ENCODE results near the gene MEOX1.

Gene MEOX1

DNA sequence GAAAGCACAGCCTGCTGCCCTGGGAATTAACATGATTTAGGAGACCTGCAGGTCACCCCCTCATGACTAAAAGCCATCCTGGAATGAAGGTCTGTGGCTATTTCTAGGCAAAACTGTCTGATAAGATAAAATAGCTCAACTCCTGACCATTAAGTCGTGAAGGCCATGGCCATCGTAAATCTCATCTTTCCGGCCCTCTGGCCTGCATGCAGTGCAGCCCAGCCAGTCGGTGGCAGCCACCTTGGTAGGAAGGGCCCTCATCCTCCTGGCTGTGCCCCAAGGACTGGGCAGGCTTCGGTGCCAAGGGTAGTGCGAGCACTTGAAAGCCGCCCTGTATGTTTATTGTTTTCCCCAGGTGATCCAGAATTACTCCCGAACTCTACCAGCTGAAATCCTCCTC, 18.2 kb upstream of the MEOX1 start:
- DNase-seq (no peak), ATAC-seq (no peak)

- no peak for ATAC-seq
These were observed 17.7 kb upstream of the MEOX1 start for GRCh38 chr17:43679401-43679800.

DNA sequence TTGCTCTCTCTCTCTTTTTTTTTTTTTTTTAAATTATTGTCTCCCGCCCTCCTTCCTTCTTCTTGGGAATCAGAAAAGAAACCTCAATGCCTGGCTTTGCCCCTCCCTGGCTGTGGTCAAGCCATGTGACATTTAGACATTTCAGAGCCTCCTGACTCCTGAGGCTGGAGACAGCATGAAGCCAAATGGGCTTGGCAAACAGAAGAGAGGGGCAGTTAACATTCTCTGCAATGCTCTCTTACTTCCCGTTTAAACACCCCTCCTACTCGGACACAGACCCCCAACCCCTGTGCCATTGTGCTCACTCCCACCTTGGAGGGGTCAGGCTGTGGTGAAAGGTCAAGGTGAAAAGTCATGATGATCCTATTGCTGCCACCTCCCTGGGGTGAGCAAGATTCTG, 14.7 kb upstream of the MEOX1 start:
- no peak for ATAC-seq

More at GRCh38 chr17:43679401-43679800, 17.7 kb upstream of the MEOX1 start:
- no peak for DNase-seq

GRCh38 chr17:43674394-43674793, 12.7 kb upstream of the MEOX1 start:
- ATAC-seq (no peak), DNase-seq (no peak)

More for the DNA sequence above, 14.7 kb upstream of the MEOX1 start:
- DNase-seq: no peak

GRCh38 chr17:43673516-43674323, 12.0 kb upstream of the MEOX1 start:
- ATAC-seq: peak; percentile 55
- DNase-seq: peak; percentile 78

- DNase-seq: no peak
- no peak for ATAC-seq
These were observed 10.2 kb upstream of the MEOX1 start for GRCh38 chr17:43671755-43672519.

DNA sequence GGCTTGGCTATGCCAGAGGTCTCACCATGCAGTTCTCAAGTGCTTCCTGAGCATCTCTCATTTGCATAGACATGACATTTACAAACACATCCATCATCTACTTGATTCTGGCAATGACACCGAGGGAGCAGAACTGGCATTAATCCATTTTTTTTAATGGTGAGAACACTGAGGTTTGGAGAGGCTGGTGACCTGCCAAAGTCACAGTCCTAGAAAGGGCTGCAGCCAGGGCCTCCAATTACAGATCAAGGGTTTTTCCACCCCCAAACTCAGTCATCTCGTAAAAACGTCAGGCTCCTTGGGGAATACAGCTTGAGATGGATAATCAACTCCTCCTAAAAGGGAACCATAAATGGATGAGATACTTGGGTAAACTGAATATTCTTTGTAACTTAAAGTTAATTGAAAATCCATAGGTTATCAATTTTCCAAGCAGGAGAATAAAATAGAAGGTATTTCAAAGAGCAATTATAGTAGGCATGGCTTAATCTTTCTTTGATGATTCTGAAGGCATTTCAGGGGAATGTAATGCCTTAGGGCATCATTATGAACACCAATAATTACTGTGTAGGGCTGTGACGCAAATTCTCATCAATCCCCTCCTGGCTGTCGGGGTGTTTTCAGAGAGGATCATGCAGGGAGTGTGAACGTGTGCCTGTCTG, 9.4 kb upstream of the MEOX1 start:
- DNase-seq: no peak
- ATAC-seq: no peak

- DNase-seq: no peak
- no peak for ATAC-seq
These were observed 8.9 kb upstream of the MEOX1 start for GRCh38 chr17:43670645-43671030.

- DNase-seq (no peak), ATAC-seq (no peak)
These were observed 8.4 kb upstream of the MEOX1 start for GRCh38 chr17:43669971-43670644.

GRCh38 chr17:43667947-43668348, 6.2 kb upstream of the MEOX1 start:
- DNase-seq (no peak), ATAC-seq (peak; percentile 72)

- no peak for DNase-seq
- ATAC-seq: no peak
These were observed 5.8 kb upstream of the MEOX1 start for GRCh38 chr17:43667506-43667905.

- no peak for ATAC-seq
These were observed 4.2 kb upstream of the MEOX1 start for GRCh38 chr17:43665937-43666236.

GRCh38 chr17:43665084-43665936, 3.6 kb upstream of the MEOX1 start:
- no peak for DNase-seq
- ATAC-seq: no peak

More at GRCh38 chr17:43665937-43666236, 4.2 kb upstream of the MEOX1 start:
- DNase-seq: no peak

GRCh38 chr17:43664096-43664495, 2.4 kb upstream of the MEOX1 start:
- DNase-seq (no peak), ATAC-seq (no peak)

DNA sequence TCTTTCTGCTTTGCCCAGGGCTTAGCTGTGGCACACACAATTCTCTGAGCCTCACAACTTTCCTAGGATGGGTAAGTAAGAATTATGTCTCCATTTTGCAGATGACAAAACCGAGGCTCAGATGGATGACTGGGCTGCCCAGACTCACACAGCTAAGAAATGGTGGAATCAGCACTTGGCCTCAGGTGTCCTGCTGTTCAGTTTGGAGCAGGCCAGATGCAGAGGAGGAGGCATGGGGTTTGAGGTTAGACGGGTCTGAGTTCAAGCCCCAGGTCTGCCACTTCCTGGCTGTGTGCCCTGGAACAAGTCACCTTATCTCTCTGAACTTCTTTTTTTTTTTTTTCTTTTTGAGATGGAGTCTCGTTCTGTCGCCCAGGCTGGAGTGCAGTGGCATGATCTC, 1.7 kb upstream of the MEOX1 start:
- ATAC-seq (no peak), DNase-seq (no peak)

- ATAC-seq (no peak), DNase-seq (no peak)
These were observed 855 bp upstream of the MEOX1 start for GRCh38 chr17:43662413-43663141.

DNA sequence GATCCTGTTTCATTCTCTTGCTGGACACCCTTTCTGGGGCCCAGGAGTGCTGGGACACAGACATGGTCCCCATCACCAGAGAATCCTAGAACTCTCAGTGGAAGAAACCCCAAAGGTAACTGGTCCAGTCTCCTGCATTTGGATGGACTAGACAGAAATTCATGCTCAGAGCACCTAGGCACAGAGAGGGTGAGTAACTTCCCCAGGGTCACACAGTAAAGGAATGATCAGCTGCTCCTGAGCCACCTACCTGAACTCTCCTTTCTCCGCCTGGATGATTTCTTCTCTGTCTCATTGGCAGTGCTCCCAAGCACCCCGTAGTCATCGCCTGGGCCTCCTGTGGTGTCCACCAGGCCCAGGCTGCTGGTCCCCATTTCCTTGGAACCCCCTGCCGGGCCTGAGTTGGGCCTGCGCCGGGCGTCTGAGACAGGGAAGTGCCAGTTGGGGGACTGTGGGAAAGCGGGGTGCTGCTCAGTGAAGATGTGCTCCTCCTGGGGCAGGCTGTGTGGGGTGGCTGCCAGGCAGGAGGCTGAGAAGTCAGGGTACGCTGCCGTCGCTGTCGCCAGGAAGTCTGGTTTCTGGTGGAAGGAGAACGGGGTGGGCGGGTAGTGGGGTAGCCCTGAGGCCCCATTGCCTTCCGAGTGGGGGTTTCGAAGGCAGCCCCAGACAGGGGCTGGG, 767 bp downstream of the MEOX1 start:
- peak; percentile 20 for ATAC-seq

GRCh38 chr17:43659823-43660617, 1.7 kb downstream of the MEOX1 start:
- ATAC-seq: no peak
- no peak for DNase-seq

More for the DNA sequence above, 767 bp downstream of the MEOX1 start:
- no peak for DNase-seq

DNA sequence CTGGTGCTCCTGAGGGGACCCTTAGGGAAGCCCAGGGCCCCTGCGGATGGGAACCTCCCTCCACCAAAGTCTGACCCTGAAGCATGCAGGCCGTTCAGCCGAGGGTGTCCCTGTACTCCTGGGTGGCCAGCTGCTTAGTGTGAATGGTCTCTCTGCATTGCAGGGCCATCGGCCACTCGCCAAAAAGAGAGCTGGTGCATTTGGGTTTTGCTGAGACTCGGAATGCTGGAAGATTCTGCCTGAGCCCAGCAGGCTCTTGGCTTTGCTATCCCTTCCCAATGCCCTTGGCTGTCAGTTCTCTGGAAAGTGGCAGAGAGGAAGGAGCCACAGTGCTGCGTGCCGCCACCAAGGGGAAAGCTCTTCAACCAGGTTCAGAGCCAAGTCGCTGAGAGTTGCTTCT, 2.8 kb downstream of the MEOX1 start:
- ATAC-seq (no peak), DNase-seq (no peak)

All from stimulated activated naive CD8-positive, alpha-beta T cell treated with anti-CD3 and anti-CD28 coated beads, Interleukin-15, Interleukin-2, amounts not matched to agents 100 U/mL and 50 U/mL, for 24 hours (primary cell).